Esophagus muscularis mucosa (tissue), 4 donors: ENCODE measurements around the gene PLCG2.

ENCODE experiments used
- CTCF ChIP-seq, 3 experiments: fragments of 200-600 bp in 2 of 3; fragments of 450-650 bp in 1 of 3; sonication (generic) in 2 of 3; IDR thresholded peaks; one replicate each; pipeline ENCODE4 v1.5.1; 2017 to 2019; ENCODE audit warnings: antibody characterized with exemption in 3 of 3, mild to moderate bottlenecking in 2 of 3, moderate library complexity in 1 of 3
- EP300 ChIP-seq: sonication (generic); formaldehyde crosslinking; IDR thresholded peaks from one replicate; pipeline ENCODE4 v1.6.1; 2017; ENCODE audit warnings: antibody characterized with exemption
- POLR2A ChIP-seq: fragments of 450-650 bp; IDR thresholded peaks from one replicate; pipeline ENCODE4 v1.6.1; 2017; ENCODE audit warnings: antibody characterized with exemption, moderate library complexity, mild to moderate bottlenecking, low read depth
- POLR2AphosphoS5 ChIP-seq, 2 donors: sonication (generic); formaldehyde crosslinking; IDR thresholded peaks; one replicate each; pipeline ENCODE4 v1.6.1; 2017; ENCODE audit warnings: antibody characterized with exemption in 2 of 2

GRCh38 chr16:81790830-81791435 is 11.8 kb downstream of the PLCG2 start:
- TF ChIP-seq CTCF (IDR thresholded peaks at IDR 0.05) (no peak), POLR2A (no peak), EP300 (no peak), POLR2AphosphoS5 (IDR thresholded peaks at IDR 0.05) (no peak)
